Measurements from ENCODE around the gene EXOC6B. TPM values are rescaled to one million over a fixed set of nuclear protein-coding genes. Genes with fewer than 3 reads are reported as not detected.
"Not testable (repeated sequence)": the region's sequence is repeated elsewhere in the genome, so short reads cannot be mapped to it uniquely, and the experiment has no call there.

Gene EXOC6B
- total and polyA plus RNA-seq, 9 of the 15 experiments (the other 6 are each of a cell fraction or from before 2014, with no cell fraction given): 0.28 to 4.2 (median 2.0) TPM

DNA sequence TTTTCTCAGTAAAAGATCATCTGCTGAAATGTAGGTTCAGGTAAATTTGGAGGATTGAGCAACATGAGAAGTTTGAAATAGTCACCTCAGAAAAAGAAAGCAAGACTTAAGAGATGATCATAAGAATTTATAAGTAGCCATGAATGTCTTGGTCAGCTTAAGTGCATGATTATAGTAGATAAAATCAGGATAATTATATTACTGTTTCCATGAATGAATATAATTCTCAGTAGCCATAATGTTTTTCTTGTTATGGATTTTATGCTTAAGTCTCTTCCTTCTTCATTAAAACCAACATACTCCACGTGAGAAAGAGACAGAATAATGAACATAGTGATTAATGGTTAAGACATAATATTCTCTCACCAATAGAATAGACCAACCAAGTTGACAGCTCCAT is 223.7 kb downstream of the EXOC6B start (continued):
- no peak for TF ChIP-seq EZH2 (IDR thresholded peaks at IDR 0.05; ENCODE audit: borderline replicate concordance, low read depth, low read length)
- no peak for TF ChIP-seq ZNF445 (CRISPR knock-in tag; IDR thresholded peaks at IDR 0.05; ENCODE audit: low read depth)
- TF ChIP-seq PML (IDR thresholded peaks at IDR 0.05; ENCODE audit: low read length): no peak
- TF ChIP-seq SIN3A (IDR thresholded peaks at IDR 0.05; ENCODE audit: borderline replicate concordance in 2 of 2, control insufficient read depth in 1 of 2, low read depth in 2 of 2, low read length in 2 of 2): no peak
- no peak for TF ChIP-seq GATAD2B (IDR thresholded peaks at IDR 0.05; ENCODE audit: borderline replicate concordance)
- no peak for TF ChIP-seq TFAM (CRISPR knock-in tag; conservative IDR thresholded peaks at IDR 0.05)
- TF ChIP-seq, protein P1, sequence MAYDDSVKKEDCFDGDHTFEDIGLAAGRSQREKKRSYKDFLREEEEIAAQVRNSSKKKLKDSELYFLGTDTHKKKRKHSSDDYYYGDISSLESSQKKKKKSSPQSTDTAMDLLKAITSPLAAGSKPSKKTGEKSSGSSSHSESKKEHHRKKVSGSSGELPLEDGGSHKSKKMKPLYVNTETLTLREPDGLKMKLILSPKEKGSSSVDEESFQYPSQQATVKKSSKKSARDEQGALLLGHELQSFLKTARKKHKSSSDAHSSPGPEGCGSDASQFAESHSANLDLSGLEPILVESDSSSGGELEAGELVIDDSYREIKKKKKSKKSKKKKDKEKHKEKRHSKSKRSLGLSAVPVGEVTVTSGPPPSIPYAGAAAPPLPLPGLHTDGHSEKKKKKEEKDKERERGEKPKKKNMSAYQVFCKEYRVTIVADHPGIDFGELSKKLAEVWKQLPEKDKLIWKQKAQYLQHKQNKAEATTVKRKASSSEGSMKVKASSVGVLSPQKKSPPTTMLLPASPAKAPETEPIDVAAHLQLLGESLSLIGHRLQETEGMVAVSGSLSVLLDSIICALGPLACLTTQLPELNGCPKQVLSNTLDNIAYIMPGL (CRISPR knock-in tag; IDR thresholded peaks at IDR 0.05): no peak
- TF ChIP-seq HDAC3 (IDR thresholded peaks at IDR 0.05; ENCODE audit: borderline replicate concordance, partially characterized antibody): no peak
- TF ChIP-seq, protein P2, sequence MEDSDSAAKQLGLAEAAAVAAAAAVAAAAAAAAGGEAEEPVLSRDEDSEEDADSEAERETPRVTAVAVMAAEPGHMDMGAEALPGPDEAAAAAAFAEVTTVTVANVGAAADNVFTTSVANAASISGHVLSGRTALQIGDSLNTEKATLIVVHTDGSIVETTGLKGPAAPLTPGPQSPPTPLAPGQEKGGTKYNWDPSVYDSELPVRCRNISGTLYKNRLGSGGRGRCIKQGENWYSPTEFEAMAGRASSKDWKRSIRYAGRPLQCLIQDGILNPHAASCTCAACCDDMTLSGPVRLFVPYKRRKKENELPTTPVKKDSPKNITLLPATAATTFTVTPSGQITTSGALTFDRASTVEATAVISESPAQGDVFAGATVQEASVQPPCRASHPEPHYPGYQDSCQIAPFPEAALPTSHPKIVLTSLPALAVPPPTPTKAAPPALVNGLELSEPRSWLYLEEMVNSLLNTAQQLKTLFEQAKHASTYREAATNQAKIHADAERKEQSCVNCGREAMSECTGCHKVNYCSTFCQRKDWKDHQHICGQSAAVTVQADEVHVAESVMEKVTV (CRISPR knock-in tag; IDR thresholded peaks at IDR 0.05): no peak

DNA sequence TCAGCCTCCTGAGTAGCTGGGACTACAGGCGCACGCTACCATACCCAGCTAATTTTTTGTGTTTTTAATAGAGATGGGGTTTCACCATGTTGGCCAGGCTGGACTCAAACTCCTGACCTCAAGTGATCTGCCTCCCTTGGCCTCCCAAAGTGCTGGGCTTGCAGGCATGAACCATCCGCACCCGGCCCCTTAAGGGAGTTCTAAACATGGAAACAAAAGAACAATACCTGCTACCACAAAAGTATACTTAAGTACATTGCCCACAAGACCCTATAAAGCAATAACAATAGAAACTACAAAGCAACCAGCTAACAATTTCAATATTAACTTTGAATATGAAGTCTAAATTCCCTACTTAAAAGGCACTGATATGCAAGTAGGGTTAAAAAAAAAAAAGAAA is 242.0 kb downstream of the EXOC6B start:
- 29% methylated on average over 4 of the region's 4 CpGs for WGBS (ENCODE audit: insufficient coverage, low coverage, missing lambda C conversion rate)
- CTCF ChIA-PET (ENCODE audit: low intra/inter-chr PET ratio); H3K9ac ChIP-seq (ENCODE audit: insufficient read depth in 1 of 2, low read depth in 2 of 2, low read length in 2 of 2); DNase-seq (ENCODE audit: extremely low read depth in 1 of 4, low spot score in 3 of 4); POLR2A ChIA-PET; BruUV-seq (replicated peaks); ATAC-seq; H2AFZ ChIP-seq (ENCODE audit: low read depth, low read length); H3K36me3 ChIP-seq (ENCODE audit: control insufficient read depth, insufficient read depth, low read length); H3K4me3 ChIP-seq; H3K4me2 ChIP-seq (ENCODE audit: insufficient read depth, low read length); intact Hi-C loops (cut with micrococcal nuclease); H3K79me2 ChIP-seq (ENCODE audit: control insufficient read depth, insufficient read depth, low read length); H3K27me3 ChIP-seq (ENCODE audit: control insufficient read depth in 2 of 2, insufficient read depth in 2 of 2, low read length in 2 of 2); H3K9me1 ChIP-seq (ENCODE audit: control insufficient read depth, insufficient read depth, low read length); H3K27ac ChIP-seq (ENCODE audit: extremely low read depth, low read depth, low read length); H3K9me3 ChIP-seq (replicated peaks; ENCODE audit: control insufficient read depth, insufficient read depth, low read depth, low read length); H4K20me1 ChIP-seq (replicated peaks; ENCODE audit: control insufficient read depth, insufficient read depth, low read length); H3K4me1 ChIP-seq (replicated peaks in 1 of 2; ENCODE audit: control insufficient read depth in 2 of 2, insufficient read depth in 2 of 2, low read length in 2 of 2); FAIRE-seq: not testable (repeated sequence)
- in situ Hi-C loops (cut with MboI): loop anchor here (5.0 to 25.0 kb wide), 4 partner anchors 432 to 1047 kb away; no protein-coding TSS in a partner anchor

Measured in K562 (cell line).